Type B pancreatic cell (in vitro differentiated cells): Measurements from ENCODE around the gene RERE. TPM values are rescaled to one million over a fixed set of nuclear protein-coding genes. Genes with fewer than 3 reads are reported as not detected.

ENCODE experiments used
- DNase-seq: peaks from one replicate; pipeline ENCODE4 v3.0.0; 2021; ENCODE audit warnings: mixed read lengths; ENCODE audit not compliant: unreplicated experiment; ENCODE audit errors: extremely low spot score
- H3K27ac Mint-ChIP-seq: 2 replicates; pipeline ENCODE4 v1.8.0; 2021; ENCODE audit warnings: mild to moderate bottlenecking, mixed read lengths
- H3K27me3 Mint-ChIP-seq: 2 replicates; pipeline ENCODE4 v1.8.0; 2021; ENCODE audit warnings: mixed read lengths
- H3K36me3 Mint-ChIP-seq: 2 replicates; pipeline ENCODE4 v1.8.0; 2021; ENCODE audit warnings: mixed read lengths
- H3K4me1 Mint-ChIP-seq: one replicate; pipeline ENCODE4 v1.8.0; 2021; ENCODE audit warnings: mixed read lengths; ENCODE audit not compliant: unreplicated experiment
- H3K4me3 Mint-ChIP-seq: 2 replicates; pipeline ENCODE4 v1.8.0; 2021; ENCODE audit warnings: mild to moderate bottlenecking, mixed read lengths
- H3K9me3 Mint-ChIP-seq: 2 replicates; pipeline ENCODE4 v1.8.0; 2021; ENCODE audit warnings: mixed read lengths
- CTCF ChIP-seq: fragments of 200-600 bp; sonication (generic); conservative IDR thresholded peaks from 2 replicates; pipeline ENCODE4 v1.5.0; 2021; ENCODE audit warnings: antibody characterized with exemption, mild to moderate bottlenecking
- total RNA-seq: library from RNA; stranded (reverse); gene quantifications from 2 replicates; pipeline ENCODE4 v1.2.1, GENCODE V29; 2021; ENCODE audit warnings: low replicate concordance

Gene RERE
- total RNA-seq, 1 donor from 2014 or later, result 141 TPM

DNA sequence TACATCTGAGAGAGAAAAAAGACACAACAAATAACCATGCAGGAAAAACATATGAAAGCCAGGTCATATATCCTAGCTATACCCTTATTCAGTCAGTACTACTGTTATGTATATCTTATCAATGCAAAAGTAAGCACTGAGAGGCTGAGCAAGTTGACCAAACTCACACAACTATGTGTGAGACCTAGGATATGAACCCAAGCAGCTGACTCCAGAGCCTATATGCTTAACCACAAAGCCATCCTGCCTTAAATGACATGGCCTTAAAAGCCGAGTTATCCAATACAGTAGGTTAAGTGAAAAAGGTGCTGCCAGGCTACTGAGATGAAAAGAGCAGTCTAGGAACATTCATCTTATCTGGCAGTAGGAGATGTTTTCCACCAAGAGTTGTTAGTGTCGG is 151.6 kb downstream of the RERE start:
- no peak overlapping the region for H3K27ac Mint-ChIP-seq
- TF ChIP-seq CTCF, result no peak
- H3K9me3 Mint-ChIP-seq, result no peaks in the 10 kb centered on the region

GRCh38 chr1:8664887-8665286 is 152.6 kb downstream of the RERE start:
- TF ChIP-seq CTCF, result no peak
- no peak for DNase-seq
- Mint-ChIP-seq H3K27ac (no peak overlapping the region), H3K4me1 (peaks cover 20% of the 10 kb centered on the region), H3K27me3 (no peaks in the 10 kb centered on the region), H3K9me3 (no peaks in the 10 kb centered on the region), H3K4me3 (no peak overlapping the region), H3K36me3 (no peaks in the 10 kb centered on the region)

More for the DNA sequence above, 151.6 kb downstream of the RERE start:
- no peak for DNase-seq
- Mint-ChIP-seq H3K36me3 (no peaks in the 10 kb centered on the region), H3K4me3 (no peak overlapping the region), H3K27me3 (no peaks in the 10 kb centered on the region), H3K4me1 (peaks cover 29% of the 10 kb centered on the region)

- no peaks in the 10 kb centered on the region for H3K27me3 Mint-ChIP-seq
- TF ChIP-seq CTCF, result no peak
- no peaks in the 10 kb centered on the region for H3K9me3 Mint-ChIP-seq
- H3K4me1 Mint-ChIP-seq, result peaks cover 13% of the 10 kb centered on the region
- no peak for DNase-seq
- no peak overlapping the region for H3K4me3 Mint-ChIP-seq
- H3K36me3 Mint-ChIP-seq, result no peaks in the 10 kb centered on the region
- H3K27ac Mint-ChIP-seq, result no peak overlapping the region
Measured at GRCh38 chr1:8663915-8664329, 153.5 kb downstream of the RERE start.

DNA sequence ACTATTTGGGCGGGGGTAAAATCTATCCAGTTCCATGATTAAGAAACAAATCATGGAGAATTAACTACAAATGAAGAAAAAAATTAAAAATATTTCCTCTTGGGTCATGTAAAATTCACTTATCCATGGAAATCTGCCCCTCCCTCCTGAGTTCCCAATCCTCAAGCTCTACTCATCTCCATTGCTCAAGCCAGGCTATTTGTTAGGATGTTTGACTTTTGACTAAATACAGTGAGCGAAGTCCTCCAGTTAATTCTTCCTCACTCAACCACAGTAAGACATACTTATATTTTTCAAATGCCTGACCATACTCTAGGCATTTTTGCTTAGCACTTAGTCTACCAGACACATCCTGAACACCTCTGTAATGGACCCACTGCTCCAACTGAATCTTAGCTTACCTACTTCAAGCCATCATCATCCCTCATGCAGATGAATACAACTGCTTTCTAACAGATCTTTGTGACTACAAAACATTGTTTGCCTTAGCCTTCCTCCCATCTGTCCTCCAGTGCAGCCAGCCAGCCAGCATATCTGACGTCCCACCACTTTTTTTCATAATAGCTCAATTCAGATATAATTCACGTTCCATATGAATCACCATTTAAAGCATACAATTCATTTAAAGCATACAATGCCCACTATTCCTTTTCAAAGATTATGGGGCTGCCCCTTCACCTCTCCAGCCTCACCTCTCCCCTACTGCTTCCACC is 154.2 kb downstream of the RERE start:
- DNase-seq, result no peak
- Mint-ChIP-seq H3K27me3 (no peaks in the 10 kb centered on the region), H3K27ac (no peak overlapping the region), H3K4me1 (peaks cover 11% of the 10 kb centered on the region), H3K36me3 (peaks cover 3% of the 10 kb centered on the region), H3K4me3 (no peak overlapping the region), H3K9me3 (no peaks in the 10 kb centered on the region)
- no peak for TF ChIP-seq CTCF

DNA sequence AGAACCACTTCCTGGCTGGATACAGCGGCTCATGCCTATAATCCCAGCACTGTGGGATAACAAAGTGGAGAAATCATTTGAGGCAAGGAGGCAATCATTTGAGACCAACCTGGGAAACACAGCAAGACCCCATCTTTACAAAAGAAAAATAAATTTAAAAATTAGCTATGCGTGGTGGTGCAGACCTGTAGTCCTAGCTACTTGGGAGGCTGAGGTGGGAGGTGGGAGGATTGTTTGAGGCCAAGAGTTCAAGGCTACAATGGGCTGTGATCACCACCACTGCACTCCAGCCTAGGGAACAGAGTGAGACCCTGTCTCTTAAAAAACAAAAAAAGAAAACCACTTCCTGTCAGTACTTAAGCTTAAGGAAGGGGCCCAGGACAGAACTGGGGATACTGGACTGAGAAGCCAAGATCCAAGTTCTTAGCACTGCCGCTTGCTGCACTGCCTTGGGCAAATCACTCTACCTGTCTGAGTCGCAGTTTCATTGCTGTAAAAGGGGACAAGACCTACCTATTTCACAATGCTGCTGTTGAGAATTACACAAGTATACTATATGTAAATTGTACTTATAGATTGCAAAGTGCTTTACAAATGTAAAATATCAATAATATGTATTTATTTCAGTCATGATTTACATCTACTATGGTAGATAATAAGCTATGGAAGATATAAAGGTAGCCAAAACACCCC is 154.9 kb downstream of the RERE start:
- no peak overlapping the region for H3K4me3 Mint-ChIP-seq
- no peaks in the 10 kb centered on the region for H3K9me3 Mint-ChIP-seq
- H3K36me3 Mint-ChIP-seq, result peaks cover 3% of the 10 kb centered on the region
- no peak for TF ChIP-seq CTCF
- DNase-seq, result no peak
- no peaks in the 10 kb centered on the region for H3K27me3 Mint-ChIP-seq
- H3K27ac Mint-ChIP-seq, result no peak overlapping the region
- H3K4me1 Mint-ChIP-seq, result peaks cover 4% of the 10 kb centered on the region
